ENCODE results near the gene CCDC134.

DNA sequence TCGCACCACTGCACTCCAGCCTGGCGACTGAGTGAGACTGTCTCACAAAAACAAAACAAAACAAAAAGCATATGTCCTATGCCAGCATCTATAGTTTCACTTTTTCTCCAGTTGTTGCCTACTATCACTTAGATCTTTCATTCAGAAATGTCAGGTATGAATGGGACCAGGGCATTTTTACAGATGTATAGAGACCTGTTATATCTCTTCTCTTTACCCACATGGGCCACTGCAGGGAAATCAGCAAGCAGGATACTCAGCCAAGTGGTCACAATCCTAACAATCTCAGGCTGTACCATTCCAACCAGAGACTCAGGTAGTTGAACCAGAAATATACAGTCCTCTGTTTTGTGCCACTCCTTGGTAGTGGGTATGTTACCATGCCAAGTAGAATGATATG is 16.4 kb downstream of the CCDC134 start:
- TF ChIP-seq, protein P1, sequence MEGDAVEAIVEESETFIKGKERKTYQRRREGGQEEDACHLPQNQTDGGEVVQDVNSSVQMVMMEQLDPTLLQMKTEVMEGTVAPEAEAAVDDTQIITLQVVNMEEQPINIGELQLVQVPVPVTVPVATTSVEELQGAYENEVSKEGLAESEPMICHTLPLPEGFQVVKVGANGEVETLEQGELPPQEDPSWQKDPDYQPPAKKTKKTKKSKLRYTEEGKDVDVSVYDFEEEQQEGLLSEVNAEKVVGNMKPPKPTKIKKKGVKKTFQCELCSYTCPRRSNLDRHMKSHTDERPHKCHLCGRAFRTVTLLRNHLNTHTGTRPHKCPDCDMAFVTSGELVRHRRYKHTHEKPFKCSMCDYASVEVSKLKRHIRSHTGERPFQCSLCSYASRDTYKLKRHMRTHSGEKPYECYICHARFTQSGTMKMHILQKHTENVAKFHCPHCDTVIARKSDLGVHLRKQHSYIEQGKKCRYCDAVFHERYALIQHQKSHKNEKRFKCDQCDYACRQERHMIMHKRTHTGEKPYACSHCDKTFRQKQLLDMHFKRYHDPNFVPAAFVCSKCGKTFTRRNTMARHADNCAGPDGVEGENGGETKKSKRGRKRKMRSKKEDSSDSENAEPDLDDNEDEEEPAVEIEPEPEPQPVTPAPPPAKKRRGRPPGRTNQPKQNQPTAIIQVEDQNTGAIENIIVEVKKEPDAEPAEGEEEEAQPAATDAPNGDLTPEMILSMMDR (IDR thresholded peaks at IDR 0.05): no peak
- TF ChIP-seq POLR2A (IDR thresholded peaks at IDR 0.05): no peak

Data from lower leg skin (tissue), 3 donors.